22Rv1 (cell line): ENCODE results near the gene ABCA13.

ENCODE experiments used
- H3K27ac ChIP-seq: fragments of 450-650 bp; 2 replicates; pipeline ENCODE4 v1.5.1; 2017
- CTCF ChIP-seq: fragments of 450-650 bp; IDR thresholded peaks from 2 replicates; pipeline ENCODE4 v1.5.1; 2017; ENCODE audit warnings: mild to moderate bottlenecking
- ZFX ChIP-seq: fragments of 450-650 bp; IDR thresholded peaks from 2 replicates; pipeline ENCODE4 v1.6.1; 2017; ENCODE audit warnings: antibody characterized with exemption, borderline replicate concordance

The ABCA13 gene

GRCh38 chr7:48175019-48175418 is 3.8 kb downstream of the ABCA13 start:
- TF ChIP-seq ZFX (no peak), CTCF (no peak)
- no peak overlapping the region for H3K27ac ChIP-seq

GRCh38 chr7:48176356-48176893 is 5.2 kb downstream of the ABCA13 start:
- TF ChIP-seq ZFX (no peak), CTCF (no peak)
- no peak overlapping the region for H3K27ac ChIP-seq

DNA sequence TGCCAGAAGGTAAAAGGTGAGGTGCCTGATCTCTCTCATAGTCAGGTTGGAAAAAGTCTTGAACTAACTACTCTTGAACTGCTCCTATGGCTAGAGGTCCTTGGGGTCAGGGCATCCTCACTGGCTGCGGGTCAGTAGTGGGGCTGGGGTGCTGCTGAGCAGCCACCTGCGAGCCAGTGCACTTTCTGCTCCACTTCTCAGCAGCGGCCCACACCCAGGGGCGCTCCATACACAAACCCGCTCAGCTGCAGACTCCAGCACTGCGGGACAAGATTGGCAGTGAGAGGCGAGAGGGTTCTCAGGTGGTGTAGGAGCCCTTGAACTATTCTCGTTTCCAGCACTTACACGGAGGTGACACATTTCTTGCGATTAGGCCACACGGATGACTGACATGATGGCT is 6.0 kb downstream of the ABCA13 start:
- no peak overlapping the region for H3K27ac ChIP-seq
- TF ChIP-seq CTCF (no peak), ZFX (no peak)

- H3K27ac ChIP-seq = no peak overlapping the region
- no peak for TF ChIP-seq ZFX
- no peak for TF ChIP-seq CTCF
These were observed 8.3 kb downstream of the ABCA13 start for GRCh38 chr7:48179496-48180030.

DNA sequence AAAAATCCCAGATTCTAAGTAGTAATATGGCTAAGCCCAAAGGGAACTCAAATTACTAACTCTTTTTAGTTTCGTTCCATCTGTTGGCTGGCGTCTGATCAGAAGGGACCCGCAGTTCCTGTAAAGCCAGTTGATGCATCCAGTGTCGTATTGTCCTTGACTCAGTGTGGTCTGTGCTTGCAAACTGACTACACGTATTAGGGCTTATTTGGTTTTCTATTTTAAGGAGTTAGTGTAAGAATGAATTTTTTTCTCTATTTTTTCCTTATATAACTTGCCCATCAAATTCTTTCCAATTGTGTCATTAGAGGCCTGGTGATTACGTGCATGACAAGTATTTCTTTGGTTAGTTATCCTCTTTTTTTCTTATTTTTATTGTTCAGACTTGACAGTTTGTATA is 9.7 kb downstream of the ABCA13 start:
- TF ChIP-seq ZFX (no peak), CTCF (no peak)
- no peak overlapping the region for H3K27ac ChIP-seq

DNA sequence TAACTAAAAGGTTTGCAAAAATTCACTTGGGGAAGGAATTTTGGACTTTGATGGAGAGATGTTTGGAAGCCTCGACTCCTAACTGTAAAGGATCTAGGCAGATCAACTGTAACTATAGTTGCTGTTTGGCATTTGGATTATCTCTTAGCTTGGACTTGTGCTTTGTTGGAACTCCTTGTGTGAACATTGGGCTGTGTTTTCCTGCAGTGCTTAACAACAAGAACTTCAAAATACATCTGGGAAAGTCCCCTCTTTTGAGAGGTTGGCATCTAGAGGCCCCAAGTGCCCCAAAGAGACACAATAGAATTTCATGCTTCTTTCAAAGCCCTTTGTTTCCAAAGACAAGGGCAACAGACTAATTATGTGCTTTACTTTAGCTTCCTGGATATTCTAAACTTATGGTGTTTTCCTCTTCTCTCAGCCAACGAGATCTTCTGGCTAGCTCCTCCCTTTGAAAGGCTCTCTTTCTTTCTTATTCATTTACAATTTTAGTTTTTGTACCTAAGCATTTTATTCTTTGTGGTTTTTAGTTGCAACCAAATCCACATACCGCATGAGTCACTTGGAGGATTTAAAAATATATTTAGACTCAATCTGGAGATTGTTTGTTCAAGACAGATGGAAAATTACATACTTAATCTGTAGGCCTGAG is 11.6 kb downstream of the ABCA13 start:
- no peak for TF ChIP-seq ZFX
- H3K27ac ChIP-seq = no peak overlapping the region

DNA sequence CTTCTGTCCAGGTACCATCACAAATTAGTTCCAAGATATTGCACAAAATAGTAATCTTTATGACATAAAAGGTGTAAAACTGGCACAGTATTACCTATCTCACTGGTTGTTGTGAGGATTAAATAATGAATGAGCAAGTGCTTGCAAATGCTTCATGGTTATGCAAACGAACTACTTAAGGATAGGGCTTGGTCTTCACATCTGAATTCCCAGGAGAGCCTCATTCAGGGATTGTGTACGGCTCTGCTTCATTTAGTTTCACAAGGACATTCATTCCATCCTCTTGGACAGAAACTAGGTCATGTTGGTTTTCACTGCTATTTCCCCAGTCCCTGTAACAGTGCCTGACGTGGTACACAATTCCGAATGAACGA is 12.1 kb downstream of the ABCA13 start:
- no peak overlapping the region for H3K27ac ChIP-seq
- TF ChIP-seq ZFX (no peak), CTCF (no peak)

GRCh38 chr7:48183965-48184364 is 12.7 kb downstream of the ABCA13 start:
- TF ChIP-seq ZFX = no peak
- no peak for TF ChIP-seq CTCF

More at GRCh38 chr7:48183965-48184364, 12.7 kb downstream of the ABCA13 start:
- no peak overlapping the region for H3K27ac ChIP-seq
